NCI-H748 treated with DMSO at 0.1 percent for 48 hours (cell line): ENCODE results near the gene PRAMEF18.
A peak's percentile ranks its signal among the peaks of the same experiment; 100 is the strongest.
"Not testable (repeated sequence)": the region's sequence is repeated elsewhere in the genome, so short reads cannot be mapped to it uniquely, and the experiment has no call there.

Experiments used
- DNase-seq: peaks from one replicate; lab custom pipeline; 2025; lab: John Stamatoyannopoulos, UW

The PRAMEF18 gene, protein sequence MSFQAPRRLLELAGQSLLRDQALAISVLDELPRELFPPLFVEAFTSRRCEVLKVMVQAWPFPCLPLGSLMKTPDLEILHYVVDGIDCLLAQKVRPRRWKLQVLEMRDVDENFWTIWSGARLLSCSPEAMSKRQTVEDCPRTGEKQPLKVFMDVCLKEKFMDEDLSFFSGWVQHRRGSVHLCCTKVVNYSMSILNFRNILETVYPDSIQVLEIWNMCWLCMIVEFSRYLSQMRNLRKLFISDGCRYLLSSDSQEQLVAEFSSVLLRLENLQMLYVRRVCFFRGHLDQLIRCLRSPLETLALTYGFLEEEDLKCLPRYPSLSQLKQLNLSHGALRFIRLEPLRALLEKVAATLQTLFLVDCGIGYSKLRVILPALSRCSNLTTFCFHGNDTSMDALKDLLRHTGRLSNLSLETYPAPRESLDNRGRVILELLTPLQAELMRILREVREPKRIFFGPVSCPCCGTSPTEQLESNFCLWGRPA

DNA sequence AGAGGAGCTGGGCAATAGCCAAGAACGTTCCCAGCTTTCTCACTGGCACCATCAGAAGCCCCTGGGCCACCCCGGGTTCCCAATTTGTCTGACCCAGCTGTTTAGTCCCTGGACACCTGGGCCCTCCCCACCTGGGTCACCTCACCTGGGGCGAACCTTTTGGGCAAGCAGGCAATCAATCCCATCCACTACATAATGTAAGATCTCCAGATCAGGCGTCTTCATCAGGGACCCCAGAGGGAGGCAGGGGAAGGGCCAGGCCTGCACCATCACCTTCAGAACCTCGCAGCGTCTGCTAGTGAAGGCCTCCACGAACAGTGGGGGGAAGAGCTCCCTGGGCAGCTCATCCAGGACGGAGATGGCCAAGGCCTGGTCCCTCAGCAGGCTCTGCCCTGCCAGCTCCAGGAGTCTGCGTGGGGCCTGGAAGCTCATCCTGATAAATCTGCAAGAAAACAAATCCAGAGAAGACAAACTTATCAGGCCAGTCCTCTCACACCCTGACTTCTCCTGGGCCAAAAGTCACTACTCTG, at the start of gene PRAMEF18:
Gene PRAMEF18 (minus strand): TSS at position 480 of the 530 bp plus-strand sequence. CDS start 48 bp downstream, at position 432.
- not testable (repeated sequence) for DNase-seq

DNA sequence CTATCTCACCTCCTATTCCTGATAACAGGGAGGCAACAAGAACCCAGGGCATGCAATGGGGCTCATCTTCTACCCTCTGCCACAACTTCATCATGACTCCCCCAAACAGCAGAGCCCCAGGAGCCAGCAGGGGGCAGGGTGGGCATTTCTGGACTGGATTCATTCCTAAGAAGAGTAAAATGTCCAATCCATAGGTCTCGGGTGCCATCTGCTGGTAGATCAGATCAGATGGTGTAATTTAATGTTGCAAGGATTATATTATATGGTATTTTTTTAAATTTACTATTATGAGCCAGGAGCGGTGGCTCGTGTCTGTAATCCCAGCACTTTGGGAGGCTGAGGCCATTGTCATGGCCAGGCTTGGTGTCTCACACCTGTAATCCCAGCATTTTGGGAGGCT, 39.2 kb upstream of the PRAMEF18 start:
- not testable (repeated sequence) for DNase-seq

DNA sequence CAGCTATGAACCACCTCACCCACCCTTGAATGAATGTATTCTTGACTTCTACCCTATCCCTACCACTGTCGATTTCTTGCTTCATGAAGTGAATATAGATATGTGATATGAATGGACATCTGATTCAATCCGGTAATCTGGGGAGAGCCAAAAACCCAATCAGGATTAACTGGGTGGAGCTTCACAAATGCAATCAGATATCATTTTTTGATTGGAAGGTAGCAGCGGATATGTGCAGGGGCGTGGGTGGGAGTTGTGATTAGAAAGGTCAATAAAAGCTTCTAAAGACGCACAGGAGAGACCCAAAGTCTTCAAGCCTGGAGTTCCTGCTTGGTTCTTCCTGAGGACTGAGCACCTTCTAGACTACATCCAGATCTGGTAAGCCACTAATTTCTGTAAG, 27.9 kb upstream of the PRAMEF18 start, which contains the start of gene PRAMEF5:
Gene PRAMEF5 (plus strand): TSS at position 301 of the 400 bp plus-strand sequence. CDS start 5,071 bp downstream, outside the sequence.
- DNase-seq, result not testable (repeated sequence)

DNA sequence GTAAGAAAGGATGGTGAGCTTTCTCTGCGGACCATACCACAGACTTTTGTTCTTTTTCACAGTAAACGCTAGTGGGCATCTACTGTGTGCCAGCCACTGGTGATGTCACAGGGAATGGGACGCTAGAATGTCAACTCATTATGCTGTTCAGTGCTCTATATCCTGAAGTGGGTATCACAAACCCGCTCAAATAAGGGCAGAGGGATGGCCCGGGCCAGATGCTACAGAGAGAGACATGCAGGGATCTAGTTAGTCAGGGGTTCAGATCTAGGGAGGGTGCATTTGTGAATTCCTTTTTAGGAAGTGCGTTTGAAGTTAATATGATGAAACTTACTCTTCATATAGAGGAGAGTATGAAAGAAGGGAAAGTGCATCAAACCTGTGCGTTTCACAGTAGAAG, 21.2 kb upstream of the PRAMEF18 start:
- not testable (repeated sequence) for DNase-seq

DNA sequence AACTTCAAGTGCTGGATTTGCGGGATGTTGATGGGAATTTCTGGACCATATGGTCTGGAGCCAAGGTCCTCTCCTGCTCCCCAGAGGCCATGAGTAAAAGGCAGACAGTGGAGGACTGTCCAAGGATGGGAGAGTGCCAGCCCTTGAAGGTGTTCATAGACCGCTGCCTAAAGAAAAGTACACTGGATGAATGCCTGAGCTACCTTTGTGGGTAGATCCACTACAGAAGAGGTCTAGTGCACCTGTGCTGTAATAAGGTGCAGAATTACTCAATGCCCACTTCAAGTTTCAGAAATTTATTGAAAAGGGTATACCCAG, 20.6 kb upstream of the PRAMEF18 start:
- DNase-seq, result not testable (repeated sequence)

DNA sequence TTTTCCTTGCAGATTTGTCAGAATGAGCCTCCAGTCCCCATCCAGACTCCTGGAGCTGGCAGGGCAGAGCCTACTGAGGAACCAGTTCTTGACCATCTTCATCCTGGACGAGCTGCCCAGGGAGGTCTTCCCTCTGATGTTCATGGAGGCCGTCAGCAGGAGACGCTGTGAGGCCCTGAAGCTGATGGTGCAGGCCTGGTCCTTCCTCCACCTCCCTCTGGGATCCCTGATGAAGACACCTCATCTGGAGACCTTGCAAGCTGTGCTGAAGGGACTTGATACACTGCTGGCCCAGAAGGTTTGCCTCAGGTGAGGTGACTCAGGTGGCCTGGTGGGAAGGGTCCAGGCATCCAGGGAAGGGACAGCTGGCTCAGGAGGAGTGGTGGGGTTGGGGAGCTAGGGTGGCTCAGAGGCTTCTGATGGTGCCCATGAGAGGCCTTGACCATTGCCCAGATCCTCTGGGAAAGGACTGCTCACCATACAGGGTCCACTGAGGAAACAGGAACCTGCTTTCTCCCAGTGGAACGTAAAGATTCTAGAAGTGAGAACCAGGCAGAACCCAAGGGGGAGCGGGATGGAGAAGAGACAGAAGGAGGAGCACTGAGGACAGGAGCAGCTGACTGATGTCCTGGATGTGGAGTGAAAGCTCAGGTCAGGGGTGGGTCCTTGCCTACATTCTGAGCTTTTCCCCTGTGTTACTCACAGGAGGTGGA, 20.0 kb upstream of the PRAMEF18 start:
- DNase-seq, result not testable (repeated sequence)

DNA sequence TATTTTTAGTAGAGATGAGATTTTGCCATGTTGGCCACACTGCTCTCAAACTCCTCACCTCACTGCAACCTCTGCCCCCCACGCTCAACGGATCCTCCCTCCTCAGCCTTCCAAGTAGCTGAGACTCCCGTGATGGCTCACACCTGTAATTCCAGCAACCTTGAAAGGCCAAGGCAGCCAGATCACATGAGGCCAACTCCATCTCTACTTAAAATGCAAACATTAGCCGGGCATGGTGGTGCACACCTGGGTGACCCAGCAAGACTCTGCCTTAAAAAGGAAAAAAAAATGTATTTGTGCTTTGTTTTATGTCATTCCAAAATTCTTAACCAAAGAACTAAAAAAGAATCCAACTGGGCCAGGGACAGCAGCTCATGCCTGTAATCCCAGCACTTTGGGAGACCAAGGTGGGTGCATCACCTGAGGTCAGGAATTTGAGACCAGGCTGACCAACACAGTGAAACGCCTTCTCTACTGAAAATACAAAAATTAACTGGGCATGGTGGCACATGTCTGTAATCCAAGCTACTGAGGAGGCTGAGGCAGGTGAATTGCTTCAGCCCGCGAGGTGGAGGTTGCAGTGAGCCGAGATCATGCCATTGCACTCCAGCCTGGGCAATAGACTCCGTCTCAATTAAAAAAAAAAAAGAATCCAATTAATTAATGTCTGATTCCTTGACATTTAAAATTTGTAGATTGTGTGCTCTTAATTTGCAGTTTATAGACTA, 17.7 kb upstream of the PRAMEF18 start:
- not testable (repeated sequence) for DNase-seq

DNA sequence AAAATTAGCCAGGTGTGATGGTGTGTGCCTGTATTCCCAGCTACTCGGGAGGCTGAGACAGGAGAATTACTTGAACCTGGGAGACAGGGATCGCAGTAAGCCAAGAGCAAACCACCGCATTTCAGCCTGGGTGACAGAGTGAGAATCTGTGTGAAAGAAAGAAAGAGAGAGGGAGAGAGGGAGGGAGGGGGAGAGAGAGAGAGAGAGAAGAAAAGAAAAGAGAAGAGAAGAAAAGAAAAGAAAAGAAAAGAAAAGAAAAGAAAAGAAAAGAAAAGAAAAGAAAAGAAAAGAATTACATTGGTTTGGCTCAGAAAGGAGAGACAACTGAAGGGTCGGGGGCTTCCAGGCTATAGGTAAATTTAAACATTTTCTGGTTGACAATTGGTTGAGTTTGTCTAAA, 13.7 kb upstream of the PRAMEF18 start:
- DNase-seq, result not testable (repeated sequence)

DNA sequence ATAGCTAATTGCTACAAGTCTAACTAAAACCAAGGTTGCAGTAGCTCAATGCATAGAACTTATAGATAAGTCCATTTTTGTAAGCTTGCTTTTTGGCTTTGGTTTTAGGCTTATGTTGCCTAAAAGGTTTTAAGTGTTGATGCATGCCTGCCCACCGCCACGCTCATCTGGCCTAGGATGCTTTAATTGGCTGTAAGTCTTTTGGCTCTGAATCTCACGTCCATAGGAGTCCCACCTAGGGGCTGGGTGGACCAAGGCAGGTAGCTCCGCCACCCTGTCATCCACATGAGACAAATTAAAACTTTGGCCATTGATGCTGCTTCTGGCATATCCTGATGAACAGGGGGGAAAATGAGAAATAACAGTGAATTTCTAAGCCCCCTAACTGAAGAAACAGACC, 11.6 kb upstream of the PRAMEF18 start:
- not testable (repeated sequence) for DNase-seq

DNA sequence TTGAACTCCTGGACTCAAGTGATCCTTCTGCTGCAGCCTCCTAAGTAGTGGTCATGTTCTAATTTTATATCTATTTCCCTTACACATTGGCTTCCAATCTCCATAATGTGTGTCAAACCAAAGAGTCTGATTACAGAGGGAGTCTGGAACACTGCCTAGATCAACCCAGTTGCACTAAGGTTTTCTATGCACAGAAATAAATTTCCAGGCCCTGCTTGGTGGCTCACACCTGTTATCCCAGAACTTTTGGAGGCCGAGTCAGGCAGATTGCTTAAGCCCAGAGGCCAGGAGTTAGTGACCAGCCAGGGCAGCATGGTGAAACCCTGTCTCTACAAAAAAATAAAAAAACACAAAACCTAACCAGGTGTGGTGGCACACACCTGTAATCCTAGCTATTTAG, 8.1 kb upstream of the PRAMEF18 start:
- not testable (repeated sequence) for DNase-seq

DNA sequence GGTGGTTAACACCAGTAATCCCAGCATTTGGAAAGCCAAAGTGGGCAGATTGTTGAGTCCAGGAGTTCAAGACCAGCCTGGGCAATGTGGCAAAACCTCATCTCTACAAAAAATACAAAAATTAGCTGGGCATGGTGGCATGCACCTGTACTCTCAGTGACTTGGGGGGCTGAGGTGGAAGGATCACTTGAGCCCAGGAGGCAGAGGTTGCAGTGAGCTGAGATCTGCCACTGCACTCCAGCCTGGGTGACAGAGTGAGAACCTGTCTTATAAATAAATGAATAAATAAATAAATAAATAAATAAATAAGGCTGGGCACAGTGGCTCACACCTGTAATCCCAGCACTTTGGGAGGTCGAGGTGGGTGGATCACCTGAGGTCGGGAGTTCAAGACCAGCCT, 6.1 kb upstream of the PRAMEF18 start:
- DNase-seq, result not testable (repeated sequence)

DNA sequence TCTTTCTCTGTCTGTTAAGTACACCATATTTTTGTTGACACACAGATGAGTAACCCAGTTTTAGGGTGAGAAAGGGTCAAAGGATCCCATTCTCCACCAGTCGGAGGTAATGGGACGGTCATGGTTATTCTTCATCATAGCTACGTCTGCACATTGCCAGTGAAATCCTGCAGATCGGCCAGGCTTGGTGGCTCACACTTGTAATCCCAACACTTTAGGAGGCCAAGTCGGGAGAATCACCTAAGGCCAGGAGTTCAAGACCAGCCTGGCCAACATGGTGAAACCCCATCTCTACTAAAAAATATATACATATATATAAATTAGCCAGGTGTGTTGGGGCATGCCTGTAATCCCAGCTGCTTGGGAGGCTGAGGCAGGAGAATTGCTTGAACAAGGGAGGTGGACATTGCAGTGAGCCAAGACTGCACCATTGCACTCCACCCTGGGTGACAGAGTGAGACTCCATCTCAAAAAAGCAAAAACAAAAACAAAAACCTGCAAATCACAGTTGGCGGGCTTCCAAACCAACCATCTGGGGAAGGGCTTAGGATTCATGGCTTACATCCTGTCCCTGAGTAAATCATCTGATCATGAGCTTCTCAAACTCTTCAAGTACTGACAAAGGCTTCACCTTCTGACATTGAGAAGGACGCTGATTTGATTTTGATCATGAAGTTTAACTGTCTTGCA, 5.3 kb upstream of the PRAMEF18 start:
- not testable (repeated sequence) for DNase-seq

DNA sequence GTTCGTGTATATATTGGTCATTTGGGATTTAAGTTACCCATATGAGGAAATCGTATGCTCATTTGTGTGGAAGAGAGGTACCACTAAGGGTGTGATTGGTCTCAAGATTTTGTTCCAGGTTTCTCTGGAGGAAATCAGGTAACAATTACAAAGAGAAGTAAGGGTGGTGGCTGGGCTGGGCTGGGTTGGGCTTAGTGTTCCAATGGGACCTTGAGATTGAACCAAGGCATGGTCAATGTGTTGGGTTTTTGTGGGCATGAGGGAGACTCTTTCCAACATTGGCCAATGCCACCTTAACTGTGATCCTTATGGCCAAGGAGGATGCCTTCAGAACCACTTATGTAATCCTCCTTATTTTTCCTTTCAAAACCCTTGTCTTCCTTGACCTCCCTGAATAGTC, 4.6 kb upstream of the PRAMEF18 start:
- not testable (repeated sequence) for DNase-seq

DNA sequence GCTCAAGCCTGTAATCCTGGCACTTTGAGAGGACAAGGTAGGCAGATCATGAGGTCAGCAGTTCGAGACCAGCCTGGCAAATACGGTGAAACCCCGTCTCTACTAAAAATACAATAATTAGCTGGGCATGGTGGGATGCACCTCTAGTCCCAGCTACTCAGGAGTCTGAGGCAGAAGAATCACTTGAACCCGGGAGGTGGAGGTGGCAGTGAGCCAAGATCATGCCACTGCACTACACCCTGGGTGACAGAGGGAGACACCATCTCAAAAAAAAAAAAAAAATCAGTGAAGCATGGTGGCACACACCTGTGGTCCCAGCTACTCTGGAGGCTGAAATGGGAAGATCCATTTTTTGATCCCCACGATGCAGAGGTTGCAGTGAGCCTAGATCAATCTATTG, 4.1 kb upstream of the PRAMEF18 start:
- DNase-seq, result not testable (repeated sequence)

DNA sequence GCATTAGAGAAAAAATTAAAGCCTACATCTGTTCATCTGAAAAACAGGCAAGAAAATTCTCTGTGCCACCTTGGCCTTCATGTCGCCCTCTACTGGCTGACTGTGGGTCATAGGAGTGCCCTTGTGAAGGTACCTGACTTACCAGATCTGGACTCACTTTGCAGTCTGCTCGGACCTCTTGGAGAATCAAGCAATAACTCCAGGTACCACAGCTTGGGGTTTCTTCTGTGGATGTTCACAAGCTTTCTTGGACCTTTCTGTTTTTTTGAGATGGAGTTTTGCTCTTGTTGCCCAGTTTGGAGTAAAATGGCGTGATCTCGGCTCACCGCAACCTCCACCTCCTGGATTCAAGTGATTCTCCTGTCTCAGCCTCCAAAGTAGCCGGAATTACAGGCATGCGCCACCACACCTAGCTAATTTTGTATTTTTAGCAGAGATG, 2.4 kb upstream of the PRAMEF18 start:
- DNase-seq, result peak; percentile 2

DNA sequence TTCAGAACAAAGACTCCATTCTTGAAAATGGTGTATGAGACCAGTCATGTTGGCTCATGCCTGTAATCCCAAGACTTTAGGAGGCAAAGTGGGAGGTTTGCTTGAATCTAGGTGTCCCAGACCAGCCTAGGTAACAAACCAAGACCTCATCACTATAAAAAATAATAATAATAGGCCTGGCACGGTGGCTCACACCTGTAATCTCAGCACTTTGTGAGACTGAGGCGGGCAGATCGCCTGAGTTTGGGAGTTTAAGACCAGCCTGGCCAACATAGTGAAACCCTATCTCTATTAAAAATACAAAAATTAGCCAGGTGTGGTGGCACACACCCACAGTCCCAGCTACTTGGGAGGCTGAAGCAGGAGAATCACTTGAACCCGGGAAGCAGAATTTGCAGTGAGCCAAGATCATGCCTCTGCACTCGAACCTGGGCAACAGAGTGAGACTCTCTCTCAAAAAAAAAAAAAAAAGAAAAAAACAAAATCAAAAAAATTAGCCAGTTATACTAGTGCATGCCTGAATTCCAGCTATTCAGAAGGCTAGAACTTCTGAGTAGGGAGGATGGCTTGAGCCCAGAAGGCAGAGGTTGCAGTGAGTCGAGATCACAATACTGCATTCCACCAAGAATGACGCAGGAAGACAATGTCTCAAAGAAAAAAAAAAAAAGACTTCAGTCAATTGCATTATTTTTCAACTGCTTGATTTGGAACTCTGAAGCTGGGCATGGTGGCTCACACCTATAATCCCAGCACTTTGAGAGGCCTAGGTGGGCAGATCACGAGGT, 1.5 kb upstream of the PRAMEF18 start:
- DNase-seq, result not testable (repeated sequence)

DNA sequence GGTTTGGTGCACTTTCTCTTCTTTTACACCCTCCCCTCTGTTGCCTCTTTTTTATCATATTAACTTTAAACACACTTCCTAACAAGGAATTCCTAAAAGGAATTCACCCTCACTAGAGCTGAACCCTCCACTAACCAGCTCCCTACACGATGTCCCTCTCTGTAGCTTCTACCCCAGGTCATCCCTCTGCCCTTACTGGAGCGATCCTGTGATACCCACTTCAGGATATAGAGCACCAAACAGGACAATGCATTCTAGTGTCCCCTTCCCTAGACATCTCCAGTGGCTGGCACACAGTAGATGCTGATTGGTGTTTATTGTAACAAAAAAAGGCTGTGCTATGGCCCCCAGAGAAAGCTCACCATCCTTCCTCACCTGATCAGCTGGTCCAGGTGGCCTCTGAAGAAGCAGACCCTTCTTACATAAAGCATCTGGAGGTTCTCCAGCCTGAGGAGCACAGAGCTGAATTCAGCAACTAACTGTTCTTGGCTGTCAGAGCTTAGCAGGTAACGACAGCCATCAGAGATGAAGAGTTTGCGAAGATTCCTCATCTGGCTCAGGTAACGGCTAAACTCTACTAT, 1.4 kb downstream of the PRAMEF18 start:
- no peak for DNase-seq

DNA sequence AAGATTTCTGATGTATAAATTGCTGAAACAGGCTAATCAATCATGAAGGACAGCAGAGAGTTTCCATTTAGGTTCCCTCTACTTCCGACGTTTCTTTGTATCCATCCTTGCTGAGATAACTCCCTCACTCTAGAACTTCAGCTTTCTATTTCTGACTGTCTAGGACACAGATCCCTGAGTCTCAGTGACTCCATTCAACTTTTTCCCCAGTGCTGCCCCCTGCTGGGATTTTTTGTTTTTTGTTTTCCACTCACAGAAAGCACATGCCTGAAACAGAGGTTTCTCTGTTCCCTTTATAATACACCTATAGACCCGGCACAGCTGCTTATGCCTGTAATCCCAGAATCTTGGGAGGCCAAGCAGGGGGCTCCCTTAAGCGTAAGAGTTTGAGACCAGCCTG, 3.2 kb downstream of the PRAMEF18 start:
- DNase-seq, result not testable (repeated sequence)

DNA sequence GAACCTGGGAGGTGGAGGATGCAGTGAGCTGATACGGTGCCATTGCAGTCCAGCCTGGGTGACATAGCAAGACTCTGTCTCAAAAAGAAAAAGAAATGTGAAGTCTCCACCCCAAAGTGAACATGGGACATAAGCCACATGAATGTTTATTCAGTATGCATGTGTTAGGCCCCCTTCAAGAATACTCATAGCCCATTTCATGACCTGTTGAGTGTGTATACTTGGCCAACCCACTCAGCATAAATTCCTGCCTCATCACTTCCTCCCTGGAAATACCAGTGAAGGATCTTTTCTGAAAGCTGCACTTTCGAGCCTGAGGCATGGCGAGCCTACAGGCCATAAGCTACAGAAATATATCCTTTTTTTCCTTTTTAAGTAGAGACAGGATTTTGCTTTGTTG, 6.8 kb downstream of the PRAMEF18 start:
- DNase-seq, result not testable (repeated sequence)

DNA sequence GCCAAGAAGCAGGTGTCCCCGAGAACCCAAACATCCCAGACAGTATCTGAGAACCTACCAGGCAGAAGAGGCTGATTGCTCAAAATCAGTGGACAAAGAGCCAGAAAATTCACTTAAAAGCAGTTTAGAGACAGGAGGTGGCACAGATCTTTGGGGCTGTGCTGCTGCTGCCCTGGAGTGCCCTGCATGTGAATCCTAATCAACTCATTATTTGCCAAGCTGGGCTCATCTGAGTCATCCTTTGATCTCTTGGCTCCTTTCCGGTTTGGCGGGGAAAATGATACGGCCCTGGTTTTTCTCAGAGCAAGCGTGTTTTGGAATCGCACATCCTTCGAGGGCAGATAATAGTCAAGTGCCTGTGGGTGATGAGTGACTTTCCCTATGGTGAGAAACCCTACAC, 9.3 kb downstream of the PRAMEF18 start:
- DNase-seq, result not testable (repeated sequence)
